ENCODE measurements around the gene CHD9. TPM values are rescaled to one million over a fixed set of nuclear protein-coding genes. Genes with fewer than 3 reads are reported as not detected.

CHD9 gene
- total RNA-seq, 1 donor from 2014 or later, result 77.4 TPM

DNA sequence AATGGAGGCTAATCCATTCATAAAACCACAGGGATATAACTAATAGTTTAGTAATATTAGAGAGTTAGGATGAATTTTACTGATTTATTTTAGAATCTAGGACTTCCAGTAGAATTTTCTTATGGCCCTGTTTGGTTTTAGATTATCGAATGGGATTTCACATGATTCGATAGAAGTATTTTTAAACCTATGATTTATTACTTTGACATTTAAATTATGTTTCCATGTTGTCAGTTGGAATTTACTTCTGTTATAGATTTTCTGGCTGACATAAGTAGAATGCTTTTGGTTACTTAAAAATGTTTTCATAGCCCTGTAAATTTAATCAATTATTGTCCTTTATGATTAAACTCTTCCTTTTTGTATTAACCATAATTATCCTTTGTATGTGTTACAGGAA, 158.8 kb downstream of the CHD9 start:
- peaks cover 17% of the 10 kb centered on the region for H3K4me1 Mint-ChIP-seq (ENCODE audit: low read depth, unreplicated experiment)
- H4K20me1 ChIP-seq (ENCODE audit: insufficient read depth, low read length), result peaks cover 24% of the 10 kb centered on the region
- H3K4me3 ChIP-seq (ENCODE audit: insufficient read depth, low read depth, low read length), result no peak overlapping the region
- no peak for DNase-seq (ENCODE audit: low read depth)
- TF ChIP-seq, protein P1, sequence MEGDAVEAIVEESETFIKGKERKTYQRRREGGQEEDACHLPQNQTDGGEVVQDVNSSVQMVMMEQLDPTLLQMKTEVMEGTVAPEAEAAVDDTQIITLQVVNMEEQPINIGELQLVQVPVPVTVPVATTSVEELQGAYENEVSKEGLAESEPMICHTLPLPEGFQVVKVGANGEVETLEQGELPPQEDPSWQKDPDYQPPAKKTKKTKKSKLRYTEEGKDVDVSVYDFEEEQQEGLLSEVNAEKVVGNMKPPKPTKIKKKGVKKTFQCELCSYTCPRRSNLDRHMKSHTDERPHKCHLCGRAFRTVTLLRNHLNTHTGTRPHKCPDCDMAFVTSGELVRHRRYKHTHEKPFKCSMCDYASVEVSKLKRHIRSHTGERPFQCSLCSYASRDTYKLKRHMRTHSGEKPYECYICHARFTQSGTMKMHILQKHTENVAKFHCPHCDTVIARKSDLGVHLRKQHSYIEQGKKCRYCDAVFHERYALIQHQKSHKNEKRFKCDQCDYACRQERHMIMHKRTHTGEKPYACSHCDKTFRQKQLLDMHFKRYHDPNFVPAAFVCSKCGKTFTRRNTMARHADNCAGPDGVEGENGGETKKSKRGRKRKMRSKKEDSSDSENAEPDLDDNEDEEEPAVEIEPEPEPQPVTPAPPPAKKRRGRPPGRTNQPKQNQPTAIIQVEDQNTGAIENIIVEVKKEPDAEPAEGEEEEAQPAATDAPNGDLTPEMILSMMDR (IDR thresholded peaks at IDR 0.05; ENCODE audit: insufficient read depth, low read depth, low read length), result no peak
- no peak for TF ChIP-seq EZH2 (IDR thresholded peaks at IDR 0.05; ENCODE audit: insufficient read depth, low read length)
- no peak overlapping the region for H3K27ac ChIP-seq (ENCODE audit: low read depth, low read length)
- H3K9me3 Mint-ChIP-seq (ENCODE audit: unreplicated experiment), result no peaks in the 10 kb centered on the region
- H2AFZ ChIP-seq (ENCODE audit: low read depth, low read length), result no peak overlapping the region
- no peaks in the 10 kb centered on the region for H3K9me3 ChIP-seq (ENCODE audit: insufficient read depth, low read depth, low read length)
- H3K4me2 ChIP-seq (ENCODE audit: low read length), result no peak overlapping the region
- H3K9ac ChIP-seq (ENCODE audit: low read length), result no peak overlapping the region
- H3K27me3 Mint-ChIP-seq (ENCODE audit: low read depth, unreplicated experiment), result no peaks in the 10 kb centered on the region
- peaks cover 97% of the 10 kb centered on the region for H3K79me2 ChIP-seq (ENCODE audit: insufficient read depth, low read length)
- H3K27me3 ChIP-seq (ENCODE audit: insufficient read depth, low read length), result no peaks in the 10 kb centered on the region
- no peak overlapping the region for H3K27ac Mint-ChIP-seq (ENCODE audit: unreplicated experiment)
- H3K36me3 ChIP-seq (ENCODE audit: insufficient read depth, low read length), result no peaks in the 10 kb centered on the region
- no peak for FAIRE-seq
- H3K36me3 Mint-ChIP-seq (ENCODE audit: low read depth, unreplicated experiment), result peaks cover 4% of the 10 kb centered on the region
- peaks cover 3% of the 10 kb centered on the region for H3K4me1 ChIP-seq (ENCODE audit: insufficient read depth, low read length)
- H3K4me3 Mint-ChIP-seq (ENCODE audit: unreplicated experiment), result no peak overlapping the region

DNA sequence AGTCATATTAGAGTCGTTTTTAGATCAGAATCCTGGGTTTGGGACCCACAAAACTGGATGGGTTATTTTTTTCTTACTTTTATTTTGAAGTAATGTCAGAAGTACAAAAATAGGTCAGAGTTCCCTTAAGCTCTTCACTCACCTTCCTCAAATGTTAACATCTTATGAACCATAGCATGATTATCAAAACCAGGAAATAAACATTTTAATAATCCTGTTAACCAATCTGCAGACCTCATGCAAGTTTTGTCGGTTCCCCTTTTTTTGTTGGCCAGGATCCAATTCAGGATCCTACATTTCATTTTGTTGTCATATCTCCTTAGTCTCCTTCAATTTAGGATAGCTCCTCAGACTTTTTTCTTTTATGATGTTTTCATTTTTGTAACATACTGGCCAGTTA, 162.0 kb downstream of the CHD9 start:
- Histone ChIP-seq H3K4me1 (ENCODE audit: insufficient read depth, low read length) (peaks cover 14% of the 10 kb centered on the region), H3K36me3 (ENCODE audit: insufficient read depth, low read length) (no peaks in the 10 kb centered on the region), H3K9ac (ENCODE audit: low read length) (no peak overlapping the region), H3K4me3 (ENCODE audit: insufficient read depth, low read depth, low read length) (no peak overlapping the region), H3K79me2 (ENCODE audit: insufficient read depth, low read length) (peaks cover 97% of the 10 kb centered on the region), H3K27me3 (ENCODE audit: insufficient read depth, low read length) (no peaks in the 10 kb centered on the region), H3K27ac (ENCODE audit: low read depth, low read length) (no peak overlapping the region), H4K20me1 (ENCODE audit: insufficient read depth, low read length) (peaks cover 44% of the 10 kb centered on the region), H3K4me2 (ENCODE audit: low read length) (no peak overlapping the region), H3K9me3 (ENCODE audit: insufficient read depth, low read depth, low read length) (no peaks in the 10 kb centered on the region), H2AFZ (ENCODE audit: low read depth, low read length) (no peak overlapping the region)
- Mint-ChIP-seq H3K9me3 (ENCODE audit: unreplicated experiment) (no peaks in the 10 kb centered on the region), H3K4me1 (ENCODE audit: low read depth, unreplicated experiment) (peaks cover 10% of the 10 kb centered on the region), H3K27me3 (ENCODE audit: low read depth, unreplicated experiment) (no peaks in the 10 kb centered on the region), H3K4me3 (ENCODE audit: unreplicated experiment) (no peak overlapping the region), H3K27ac (ENCODE audit: unreplicated experiment) (no peak overlapping the region), H3K36me3 (ENCODE audit: low read depth, unreplicated experiment) (peaks cover 4% of the 10 kb centered on the region)
- DNase-seq (ENCODE audit: low read depth) (no peak), FAIRE-seq (no peak)
- no peak for TF ChIP-seq EZH2 (IDR thresholded peaks at IDR 0.05; ENCODE audit: insufficient read depth, low read length)
- TF ChIP-seq, protein P1 (IDR thresholded peaks at IDR 0.05; ENCODE audit: insufficient read depth, low read depth, low read length), result no peak

DNA sequence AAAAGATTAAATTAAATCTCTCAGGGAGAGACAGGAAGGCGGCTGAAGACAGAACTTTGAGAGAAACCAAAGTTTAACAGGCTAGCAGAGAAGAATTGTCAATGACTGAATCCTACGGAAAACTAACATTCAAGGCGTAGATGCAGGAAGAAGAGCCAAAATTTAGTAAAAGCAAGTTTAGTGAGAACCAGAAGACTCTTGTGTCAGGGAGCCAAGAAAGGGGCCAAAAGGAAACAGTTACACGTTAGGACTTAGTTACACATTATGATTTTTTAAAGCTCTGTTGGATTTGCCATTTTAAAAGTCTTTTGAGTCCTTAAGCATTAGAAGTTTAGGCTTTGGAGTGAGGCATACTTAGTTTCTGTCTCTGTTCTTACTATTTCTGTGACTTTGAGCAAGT, 164.6 kb downstream of the CHD9 start:
- no peak overlapping the region for H3K4me3 Mint-ChIP-seq (ENCODE audit: unreplicated experiment)
- FAIRE-seq, result no peak
- DNase-seq (ENCODE audit: low read depth), result no peak
- TF ChIP-seq EZH2 (IDR thresholded peaks at IDR 0.05; ENCODE audit: insufficient read depth, low read length), result no peak
- TF ChIP-seq, protein P1 (IDR thresholded peaks at IDR 0.05; ENCODE audit: insufficient read depth, low read depth, low read length), result no peak
- H3K4me1 Mint-ChIP-seq (ENCODE audit: low read depth, unreplicated experiment), result peaks cover under 1% of the 10 kb centered on the region
- peak overlapping the region; percentile 58 for H3K27ac ChIP-seq (ENCODE audit: low read depth, low read length)
- peaks cover 11% of the 10 kb centered on the region for H3K4me1 ChIP-seq (ENCODE audit: insufficient read depth, low read length)
- no peak overlapping the region for H3K27ac Mint-ChIP-seq (ENCODE audit: unreplicated experiment)
- H4K20me1 ChIP-seq (ENCODE audit: insufficient read depth, low read length), result peaks cover 32% of the 10 kb centered on the region
- H2AFZ ChIP-seq (ENCODE audit: low read depth, low read length), result no peak overlapping the region
- H3K36me3 ChIP-seq (ENCODE audit: insufficient read depth, low read length), result peaks cover 8% of the 10 kb centered on the region
- peak overlapping the region; percentile 32 for H3K9ac ChIP-seq (ENCODE audit: low read length)
- peaks cover 96% of the 10 kb centered on the region for H3K79me2 ChIP-seq (ENCODE audit: insufficient read depth, low read length)
- no peaks in the 10 kb centered on the region for H3K9me3 Mint-ChIP-seq (ENCODE audit: unreplicated experiment)
- no peak overlapping the region for H3K4me3 ChIP-seq (ENCODE audit: insufficient read depth, low read depth, low read length)
- no peaks in the 10 kb centered on the region for H3K27me3 Mint-ChIP-seq (ENCODE audit: low read depth, unreplicated experiment)
- peak overlapping the region; percentile 48 for H3K4me2 ChIP-seq (ENCODE audit: low read length)
- no peaks in the 10 kb centered on the region for H3K36me3 Mint-ChIP-seq (ENCODE audit: low read depth, unreplicated experiment)
- no peaks in the 10 kb centered on the region for H3K9me3 ChIP-seq (ENCODE audit: insufficient read depth, low read depth, low read length)
- no peaks in the 10 kb centered on the region for H3K27me3 ChIP-seq (ENCODE audit: insufficient read depth, low read length)

All from astrocyte (in vitro differentiated cells and primary cell).